Endothelial cell of umbilical vein (primary cell): ENCODE results near the gene TEAD3. TPM values are rescaled to one million over a fixed set of nuclear protein-coding genes. Genes with fewer than 3 reads are reported as not detected.

Experiments used
- BruUV-seq: library from RNA; stranded (reverse); fragments of 400-500 nt; replicated peaks from 2 replicates; lab custom pipeline; 2021; lab: Mats Ljungman, UMichigan
- CTCF ChIA-PET: fragments of 300-600, 350-600 bp; sonication (Branson Sonifier 250); formaldehyde crosslinking; loops from one replicate; lab custom pipeline; 2021; ENCODE audit warnings: antibody characterized with exemption, inconsistent platforms; lab: Charles Lee
- POLR2A ChIA-PET: fragments of 300-600, 350-600 bp; sonication (Branson Sonifier 250); formaldehyde crosslinking; loops from one replicate; lab custom pipeline; 2021; ENCODE audit warnings: antibody characterized with exemption, inconsistent platforms; lab: Charles Lee
- DNase-seq: peaks from one replicate; pipeline ENCODE4 v3.0.0-alpha.2; 2011; ENCODE audit warnings: low read depth, low spot score
- FAIRE-seq: peaks from 2 replicates; lab custom pipeline; 2011; peaks lifted over from hg19 to GRCh38; lab: Jason Lieb, UNC
- H2AFZ ChIP-seq: 2 replicates; pipeline ENCODE4 v1.6.0; 2012; ENCODE audit warnings: low read depth, low read length, control low read depth, inconsistent platforms
- H3K27ac ChIP-seq: 2 replicates; pipeline ENCODE4 v1.5.1; 2011; ENCODE audit warnings: low read depth, mild to moderate bottlenecking, control low read depth, low read length, moderate library complexity; ENCODE audit not compliant: insufficient read depth
- H3K27me3 ChIP-seq, 2 experiments: 2 replicates each; pipeline versions ENCODE4 v1.6.0 to v1.6.1; 2011; ENCODE audit warnings: low read length in 2 of 2, mixed read lengths in 1 of 2; ENCODE audit not compliant: control insufficient read depth in 2 of 2, insufficient read depth in 2 of 2
- H3K36me3 ChIP-seq, 2 experiments: 2 replicates in 1 of 2; 3 replicates in 1 of 2; pipeline ENCODE4 v1.5.1; 2011; ENCODE audit warnings: low read length in 2 of 2, mild to moderate bottlenecking in 1 of 2, moderate library complexity in 1 of 2; ENCODE audit not compliant: control insufficient read depth in 2 of 2, insufficient read depth in 2 of 2; ENCODE audit errors: extremely low read depth in 1 of 2
- H3K4me1 ChIP-seq: 3 replicates; pipeline ENCODE4 v1.5.1; 2011; ENCODE audit warnings: mild to moderate bottlenecking, low read length; ENCODE audit not compliant: control insufficient read depth, insufficient read depth; ENCODE audit errors: extremely low read depth
- H3K4me2 ChIP-seq: 2 replicates; pipeline ENCODE4 v1.6.1; 2011; ENCODE audit warnings: low read length, control low read depth, mixed read lengths; ENCODE audit not compliant: insufficient read depth
- H3K4me3 ChIP-seq, 3 experiments: fragments of 200-600 bp in 1 of 3; sonication (generic), shearing (Covaris generic) in 1 of 3; replicated peaks in 1 of 3; 2 replicates each; pipeline ENCODE4 v1.5.1; 2011 to 2016; ENCODE audit warnings: control low read depth in 3 of 3, low read length in 3 of 3, mild to moderate bottlenecking in 2 of 3, inconsistent platforms in 1 of 3, low read depth in 1 of 3, moderate library complexity in 1 of 3; ENCODE audit not compliant: insufficient read depth in 1 of 3
- H3K79me2 ChIP-seq: 2 replicates; pipeline ENCODE4 v1.6.0; 2012; ENCODE audit warnings: low read length, inconsistent platforms; ENCODE audit not compliant: control insufficient read depth, insufficient read depth
- H3K9ac ChIP-seq: replicated peaks from 2 replicates; pipeline ENCODE3; 2011; ENCODE audit warnings: low read length, control low read depth; ENCODE audit not compliant: insufficient read depth; ENCODE audit errors: extremely low read depth
- H3K9me1 ChIP-seq: replicated peaks from 3 replicates; pipeline ENCODE4 v1.6.0; 2011; ENCODE audit warnings: mild to moderate bottlenecking, low read length; ENCODE audit not compliant: control insufficient read depth, insufficient read depth; ENCODE audit errors: extremely low read depth
- H3K9me3 ChIP-seq: replicated peaks from 2 replicates; pipeline ENCODE4 v1.5.1; 2012; ENCODE audit warnings: low read length, inconsistent platforms; ENCODE audit not compliant: control insufficient read depth, insufficient read depth
- H4K20me1 ChIP-seq: replicated peaks from 2 replicates; pipeline ENCODE3; 2011; ENCODE audit warnings: mild to moderate bottlenecking, low read length; ENCODE audit not compliant: control insufficient read depth, insufficient read depth; ENCODE audit errors: extremely low read depth
- EZH2 ChIP-seq: IDR thresholded peaks from 2 replicates; pipeline ENCODE4 v1.6.1; 2012; ENCODE audit warnings: borderline replicate concordance, low read depth, mild to moderate bottlenecking, moderate library complexity, low read length, inconsistent platforms; ENCODE audit not compliant: severe bottlenecking
- FOS ChIP-seq: IDR thresholded peaks from 2 replicates; pipeline ENCODE4 v1.6.1; 2011; ENCODE audit warnings: mild to moderate bottlenecking, low read length, moderate library complexity, borderline replicate concordance; ENCODE audit not compliant: insufficient read depth
- GATA2 ChIP-seq: IDR thresholded peaks from 2 replicates; pipeline ENCODE4 v1.7.0; 2011; ENCODE audit warnings: low read depth, mild to moderate bottlenecking, moderate library complexity, mixed read lengths, low read length; ENCODE audit not compliant: insufficient read length, insufficient read depth
- JUN ChIP-seq: IDR thresholded peaks from 2 replicates; pipeline ENCODE4 v1.6.1; 2011; ENCODE audit warnings: borderline replicate concordance, low read depth; ENCODE audit not compliant: insufficient read length, insufficient read depth
- MYC ChIP-seq: IDR thresholded peaks from one replicate; pipeline ENCODE4 v1.6.1; 2011; ENCODE audit warnings: mild to moderate bottlenecking, low read depth, low read length
- POLR2A ChIP-seq: IDR thresholded peaks from 2 replicates; pipeline ENCODE4 v1.6.1; 2012; ENCODE audit warnings: low read depth, mild to moderate bottlenecking, control low read depth, low read length
- POLR2AphosphoS5 ChIP-seq: IDR thresholded peaks from 2 replicates; pipeline ENCODE4 v1.6.1; 2012; ENCODE audit warnings: low read depth, mild to moderate bottlenecking, control low read depth, low read length, moderate library complexity; ENCODE audit not compliant: insufficient read depth
- dilution Hi-C: fragments of 300-500 bp; cut with MboI; formaldehyde crosslinking; loops from one replicate; pipeline ENCODE4 v1.15.0; 2019; ENCODE audit warnings: low sequenced_read_pairs; ENCODE audit not compliant: extremely low pct_ligation_motif_present
- intact Hi-C: fragments of 100-400 bp; cut with micrococcal nuclease; formaldehyde crosslinking; loops from one replicate; pipeline ENCODE4 v1.10.0; 2022
- polyA plus RNA-seq, 4 experiments: library from polyadenylated mRNA; depleted of rRNA in 3 of 4; stranded (reverse) in 3 of 4; unstranded in 1 of 4; fragments of >200 nt; gene quantifications; 2 replicates each; pipeline versions ENCODE4 v1.2.1 to v1.2.3, GENCODE V29; 2011 to 2012; ENCODE audit warnings: missing spikeins in 1 of 4
- total RNA-seq: library from RNA; stranded (reverse); gene quantifications from 2 replicates; pipeline ENCODE4 v1.2.3, GENCODE V29; 2021
- TF ChIP-seq, protein P1 (sequence below), 2 donors: IDR thresholded peaks; 1 replicate in 1 of 2; 2 replicates in 1 of 2; pipeline ENCODE4 v1.5.1; 2011; ENCODE audit warnings: low read length in 2 of 2, mild to moderate bottlenecking in 2 of 2, moderate library complexity in 2 of 2, control low read depth in 1 of 2, inconsistent platforms in 1 of 2, low read depth in 1 of 2; ENCODE audit not compliant: insufficient read depth in 1 of 2; ENCODE audit errors: extremely low read depth in 1 of 2
- TF ChIP-seq, protein P2 (sequence below): IDR thresholded peaks from 2 replicates; pipeline ENCODE4 v1.6.1; 2011; ENCODE audit not compliant: insufficient read depth, insufficient read length

Gene TEAD3
- total and polyA plus RNA-seq, 2 donors (not counting 3 experiments of a cell fraction or from before 2014, with no cell fraction given) = 1.1 to 1.6 TPM

DNA sequence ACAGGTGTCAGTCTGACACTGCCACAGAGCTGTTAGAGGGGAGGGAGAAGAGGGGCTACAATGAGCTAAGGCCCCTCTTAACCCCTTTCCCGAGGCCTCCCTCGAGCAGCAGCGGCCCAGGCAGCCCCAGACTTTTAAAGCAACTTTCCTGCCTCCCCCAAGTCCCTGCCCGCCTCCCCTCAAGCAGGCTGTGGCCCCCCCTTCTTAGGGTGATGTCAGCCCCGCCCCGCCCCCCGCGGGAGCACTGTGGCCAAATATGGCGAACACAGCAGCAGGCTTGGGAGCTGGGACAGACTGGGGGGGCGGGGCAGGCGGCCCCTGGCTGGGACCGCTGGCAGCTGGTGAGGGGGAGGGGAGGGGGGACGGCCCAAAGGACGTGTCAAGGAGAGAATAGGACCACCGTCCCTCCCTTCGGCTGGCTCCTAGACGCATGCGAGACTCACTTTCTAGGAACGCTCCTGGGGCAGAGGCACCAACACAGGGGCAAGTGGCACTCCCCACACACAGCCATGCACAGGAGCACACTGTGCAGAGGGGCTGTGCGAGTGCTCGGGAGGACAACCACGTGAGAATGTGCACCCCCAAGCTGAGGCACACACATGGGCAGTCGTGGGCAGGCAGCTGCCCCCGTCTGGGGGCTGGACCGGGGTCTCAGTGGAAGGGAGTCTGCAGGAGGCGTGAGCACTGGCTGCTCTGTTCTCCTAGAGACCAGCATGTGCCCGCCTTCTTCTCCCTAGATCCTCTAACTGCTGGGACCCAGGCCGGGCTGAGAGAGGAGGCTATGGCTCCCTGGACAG, 6.7 kb downstream of the TEAD3 start:
- Histone ChIP-seq H3K27ac (no peak overlapping the region), H3K79me2 (no peaks in the 10 kb centered on the region), H3K9me1 (no peaks in the 10 kb centered on the region), H3K9me3 (no peaks in the 10 kb centered on the region), H3K27me3 (peaks cover 9% of the 10 kb centered on the region in 2 experiments), H3K4me3 (no peak overlapping the region), H4K20me1 (no peaks in the 10 kb centered on the region), H3K36me3 (no peaks in the 10 kb centered on the region), H3K9ac (no peak overlapping the region), H3K4me1 (no peaks in the 10 kb centered on the region), H3K4me2 (no peak overlapping the region), H2AFZ (no peak overlapping the region)
- no TSS peak for BruUV-seq
- dilution Hi-C loops = no loop called here
- intact Hi-C loops = no loop called here
- TF ChIP-seq EZH2 (no peak), POLR2AphosphoS5 (no peak), FOS (no peak), JUN (no peak), MYC (no peak), POLR2A (no peak), GATA2 (no peak)
- TF ChIP-seq, protein P1, sequence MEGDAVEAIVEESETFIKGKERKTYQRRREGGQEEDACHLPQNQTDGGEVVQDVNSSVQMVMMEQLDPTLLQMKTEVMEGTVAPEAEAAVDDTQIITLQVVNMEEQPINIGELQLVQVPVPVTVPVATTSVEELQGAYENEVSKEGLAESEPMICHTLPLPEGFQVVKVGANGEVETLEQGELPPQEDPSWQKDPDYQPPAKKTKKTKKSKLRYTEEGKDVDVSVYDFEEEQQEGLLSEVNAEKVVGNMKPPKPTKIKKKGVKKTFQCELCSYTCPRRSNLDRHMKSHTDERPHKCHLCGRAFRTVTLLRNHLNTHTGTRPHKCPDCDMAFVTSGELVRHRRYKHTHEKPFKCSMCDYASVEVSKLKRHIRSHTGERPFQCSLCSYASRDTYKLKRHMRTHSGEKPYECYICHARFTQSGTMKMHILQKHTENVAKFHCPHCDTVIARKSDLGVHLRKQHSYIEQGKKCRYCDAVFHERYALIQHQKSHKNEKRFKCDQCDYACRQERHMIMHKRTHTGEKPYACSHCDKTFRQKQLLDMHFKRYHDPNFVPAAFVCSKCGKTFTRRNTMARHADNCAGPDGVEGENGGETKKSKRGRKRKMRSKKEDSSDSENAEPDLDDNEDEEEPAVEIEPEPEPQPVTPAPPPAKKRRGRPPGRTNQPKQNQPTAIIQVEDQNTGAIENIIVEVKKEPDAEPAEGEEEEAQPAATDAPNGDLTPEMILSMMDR (IDR thresholded peaks at IDR 0.05; ENCODE audit: extremely low read depth in 1 of 2, insufficient read depth in 1 of 2, low read depth in 1 of 2, low read length in 2 of 2) = no peak
- TF ChIP-seq, protein P2, sequence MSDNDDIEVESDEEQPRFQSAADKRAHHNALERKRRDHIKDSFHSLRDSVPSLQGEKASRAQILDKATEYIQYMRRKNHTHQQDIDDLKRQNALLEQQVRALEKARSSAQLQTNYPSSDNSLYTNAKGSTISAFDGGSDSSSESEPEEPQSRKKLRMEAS = no peak
- DNase-seq (no peak), FAIRE-seq (no peak)
- POLR2A ChIA-PET = no interaction called here
- CTCF ChIA-PET = interaction anchor here (0.6 to 0.7 kb wide), 2 partner anchors 17 to 25 kb away, joined by 3 read pairs; no protein-coding TSS in a partner anchor
